Osteoblast (primary cell): Measurements from ENCODE around the gene PTPRK. TPM values are rescaled to one million over a fixed set of nuclear protein-coding genes. Genes with fewer than 3 reads are reported as not detected.

Experiments used
- DNase-seq: peaks from one replicate; pipeline ENCODE4 v3.0.0; 2011; ENCODE audit warnings: low spot score, mixed read lengths; ENCODE audit not compliant: insufficient read length; ENCODE audit errors: missing footprints
- H2AFZ ChIP-seq: 2 replicates; pipeline ENCODE4 v1.6.0; 2011; ENCODE audit warnings: mild to moderate bottlenecking, low read length
- H3K27ac ChIP-seq: 2 replicates; pipeline ENCODE4 v1.5.1; 2011; ENCODE audit warnings: mild to moderate bottlenecking, low read depth, low read length, moderate library complexity
- H3K27me3 ChIP-seq: 2 replicates; pipeline ENCODE4 v1.6.0; 2012; ENCODE audit warnings: mild to moderate bottlenecking, control low read depth, inconsistent platforms, low read length, moderate library complexity; ENCODE audit not compliant: insufficient read depth
- H3K36me3 ChIP-seq: 2 replicates; pipeline ENCODE4 v1.5.1; 2011; ENCODE audit warnings: mild to moderate bottlenecking, low read length, control low read depth, moderate library complexity; ENCODE audit not compliant: insufficient read depth
- H3K4me1 ChIP-seq: 2 replicates; pipeline ENCODE4 v1.5.1; 2011; ENCODE audit warnings: mild to moderate bottlenecking, low read length, control low read depth, moderate library complexity; ENCODE audit not compliant: insufficient read depth
- H3K4me2 ChIP-seq: 2 replicates; pipeline ENCODE4 v1.6.0; 2011; ENCODE audit warnings: mild to moderate bottlenecking, low read length; ENCODE audit not compliant: insufficient read depth
- H3K4me3 ChIP-seq: fragments of 200-600 bp; sonication (generic); 3 replicates; pipeline ENCODE4 v1.5.1; 2012; ENCODE audit warnings: mild to moderate bottlenecking, low read length, inconsistent platforms; ENCODE audit not compliant: insufficient read depth
- H3K79me2 ChIP-seq: 2 replicates; pipeline ENCODE4 v1.6.0; 2012; ENCODE audit warnings: mild to moderate bottlenecking, low read length, control low read depth, inconsistent platforms; ENCODE audit not compliant: insufficient read depth
- H3K9me3 ChIP-seq: 2 replicates; pipeline ENCODE4 v1.5.1; 2011; ENCODE audit warnings: low read depth, low read length, control low read depth
- H4K20me1 ChIP-seq: 2 replicates; pipeline ENCODE4 v1.6.0; 2012; ENCODE audit warnings: mild to moderate bottlenecking, low read length, control low read depth; ENCODE audit not compliant: insufficient read depth
- total RNA-seq: library from RNA; depleted of rRNA; stranded (reverse); fragments of >200 nt; gene quantifications from 2 replicates; pipeline ENCODE4 v1.2.3, GENCODE V29; 2012
- TF ChIP-seq, protein P1 (sequence below): IDR thresholded peaks from 2 replicates; pipeline ENCODE4 v1.5.1; 2011; ENCODE audit warnings: mild to moderate bottlenecking, low read depth, low read length, moderate library complexity; ENCODE audit errors: extremely low read depth

PTPRK gene
- total RNA-seq, 1 donor, result 165 TPM

DNA sequence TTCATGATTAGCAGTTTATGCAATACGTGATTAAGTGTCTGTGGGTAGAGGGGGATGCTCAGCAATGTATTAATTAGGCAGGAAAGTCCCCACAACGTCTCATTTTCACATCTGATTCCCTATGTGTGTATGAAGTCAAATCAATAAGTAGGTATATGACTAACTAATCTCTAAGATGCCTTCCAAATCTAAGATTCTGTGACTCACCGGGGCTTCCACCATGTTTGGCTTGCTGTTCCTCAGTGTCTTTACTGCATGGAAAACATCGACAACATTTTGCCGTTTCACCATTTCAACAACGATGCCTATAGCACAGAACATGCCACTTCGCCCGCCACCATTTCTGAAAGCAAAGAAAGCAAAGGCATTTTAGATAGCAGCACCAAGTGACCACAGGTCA is 547.6 kb downstream of the PTPRK start:
- H3K36me3 ChIP-seq, result peaks cover 20% of the 10 kb centered on the region
- DNase-seq, result no peak
- no peaks in the 10 kb centered on the region for H3K27me3 ChIP-seq
- no peak overlapping the region for H3K4me2 ChIP-seq
- H4K20me1 ChIP-seq, result no peaks in the 10 kb centered on the region
- TF ChIP-seq, protein P1, sequence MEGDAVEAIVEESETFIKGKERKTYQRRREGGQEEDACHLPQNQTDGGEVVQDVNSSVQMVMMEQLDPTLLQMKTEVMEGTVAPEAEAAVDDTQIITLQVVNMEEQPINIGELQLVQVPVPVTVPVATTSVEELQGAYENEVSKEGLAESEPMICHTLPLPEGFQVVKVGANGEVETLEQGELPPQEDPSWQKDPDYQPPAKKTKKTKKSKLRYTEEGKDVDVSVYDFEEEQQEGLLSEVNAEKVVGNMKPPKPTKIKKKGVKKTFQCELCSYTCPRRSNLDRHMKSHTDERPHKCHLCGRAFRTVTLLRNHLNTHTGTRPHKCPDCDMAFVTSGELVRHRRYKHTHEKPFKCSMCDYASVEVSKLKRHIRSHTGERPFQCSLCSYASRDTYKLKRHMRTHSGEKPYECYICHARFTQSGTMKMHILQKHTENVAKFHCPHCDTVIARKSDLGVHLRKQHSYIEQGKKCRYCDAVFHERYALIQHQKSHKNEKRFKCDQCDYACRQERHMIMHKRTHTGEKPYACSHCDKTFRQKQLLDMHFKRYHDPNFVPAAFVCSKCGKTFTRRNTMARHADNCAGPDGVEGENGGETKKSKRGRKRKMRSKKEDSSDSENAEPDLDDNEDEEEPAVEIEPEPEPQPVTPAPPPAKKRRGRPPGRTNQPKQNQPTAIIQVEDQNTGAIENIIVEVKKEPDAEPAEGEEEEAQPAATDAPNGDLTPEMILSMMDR, result no peak
- no peak overlapping the region for H3K4me3 ChIP-seq
- H3K27ac ChIP-seq, result peak overlapping the region; percentile 67
- H3K79me2 ChIP-seq, result no peaks in the 10 kb centered on the region
- H3K9me3 ChIP-seq, result no peaks in the 10 kb centered on the region
- peaks cover 16% of the 10 kb centered on the region for H3K4me1 ChIP-seq
- H2AFZ ChIP-seq, result no peak overlapping the region

DNA sequence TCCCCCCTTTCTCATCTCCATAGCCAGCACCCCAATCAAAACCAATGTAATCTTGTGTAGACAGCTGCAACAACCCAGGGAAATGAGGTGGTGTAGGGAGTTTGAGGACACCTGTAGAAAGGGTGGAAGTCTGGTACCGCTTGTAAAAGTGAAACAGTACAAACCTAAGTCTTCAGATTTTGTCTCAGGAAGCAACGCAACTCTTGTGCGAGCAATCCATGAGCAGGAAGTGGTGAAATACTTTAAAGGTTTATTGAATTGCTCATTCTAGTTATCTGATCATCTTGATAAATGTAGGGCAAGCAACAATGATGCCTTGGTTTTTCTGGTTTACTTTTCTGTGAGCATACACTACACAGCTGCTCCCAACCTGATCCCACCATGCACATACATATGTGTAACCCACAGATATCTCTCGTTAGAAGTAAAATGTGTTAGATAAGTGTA is 548.4 kb downstream of the PTPRK start:
- H3K9me3 ChIP-seq, result no peaks in the 10 kb centered on the region
- DNase-seq, result no peak
- H3K27me3 ChIP-seq, result no peaks in the 10 kb centered on the region
- H3K27ac ChIP-seq, result peak overlapping the region; percentile 67
- H3K4me2 ChIP-seq, result peak overlapping the region; percentile 60
- peaks cover 20% of the 10 kb centered on the region for H3K36me3 ChIP-seq
- no peaks in the 10 kb centered on the region for H4K20me1 ChIP-seq
- H3K4me1 ChIP-seq, result peaks cover 16% of the 10 kb centered on the region
- TF ChIP-seq, protein P1, result no peak
- peak overlapping the region; percentile 37 for H3K4me3 ChIP-seq
- H2AFZ ChIP-seq, result no peak overlapping the region
- H3K79me2 ChIP-seq, result no peaks in the 10 kb centered on the region

DNA sequence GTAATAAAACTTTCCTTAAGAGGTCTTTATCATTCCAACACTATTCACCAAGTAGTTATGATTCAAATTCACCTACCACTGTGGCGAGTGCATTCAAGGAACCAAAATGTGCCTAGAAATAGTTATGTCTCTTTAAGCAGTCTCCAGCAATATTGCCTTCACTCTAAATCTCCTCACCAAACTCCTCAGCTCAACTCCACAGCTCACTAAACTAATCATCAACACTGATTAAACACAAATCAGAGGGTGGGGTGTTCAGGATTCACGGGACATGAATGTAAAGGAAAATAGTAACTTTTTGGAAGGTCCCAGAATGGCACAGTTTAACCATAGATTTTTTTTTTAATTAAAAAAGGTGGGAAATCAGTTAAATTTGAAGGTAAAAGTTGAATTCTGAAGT is 549.0 kb downstream of the PTPRK start:
- Histone ChIP-seq H3K27ac (peak overlapping the region; percentile 67), H3K79me2 (no peaks in the 10 kb centered on the region), H3K36me3 (peaks cover 16% of the 10 kb centered on the region), H4K20me1 (no peaks in the 10 kb centered on the region), H3K9me3 (no peaks in the 10 kb centered on the region), H3K4me2 (peak overlapping the region; percentile 60), H3K27me3 (no peaks in the 10 kb centered on the region), H3K4me1 (peaks cover 16% of the 10 kb centered on the region), H2AFZ (no peak overlapping the region), H3K4me3 (no peak overlapping the region)
- TF ChIP-seq, protein P1, result no peak
- no peak for DNase-seq

DNA sequence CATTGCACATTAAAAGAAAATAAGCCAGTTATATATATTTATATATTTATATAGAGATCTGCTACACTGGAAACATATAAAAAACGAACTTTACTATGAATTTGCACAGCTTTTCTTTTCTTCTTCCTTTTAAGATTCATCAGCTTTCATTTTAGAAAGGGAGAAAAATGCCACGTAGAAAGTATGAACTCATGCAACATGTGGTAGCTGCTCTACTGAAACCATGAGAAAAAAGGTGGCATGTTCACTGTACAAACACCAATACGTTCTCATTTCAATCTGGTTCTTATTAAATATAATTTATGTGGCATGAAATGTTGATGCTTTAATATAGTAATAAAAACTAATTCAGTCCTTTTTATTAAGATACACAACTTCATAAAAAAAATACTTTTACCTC is 550.7 kb downstream of the PTPRK start:
- H3K4me3 ChIP-seq, result no peak overlapping the region
- H3K4me1 ChIP-seq, result peaks cover 15% of the 10 kb centered on the region
- peaks cover 10% of the 10 kb centered on the region for H3K36me3 ChIP-seq
- H4K20me1 ChIP-seq, result no peaks in the 10 kb centered on the region
- TF ChIP-seq, protein P1, result no peak
- no peak for DNase-seq
- H2AFZ ChIP-seq, result no peak overlapping the region
- H3K79me2 ChIP-seq, result no peaks in the 10 kb centered on the region
- no peaks in the 10 kb centered on the region for H3K27me3 ChIP-seq
- no peaks in the 10 kb centered on the region for H3K9me3 ChIP-seq
- H3K4me2 ChIP-seq, result no peak overlapping the region
- no peak overlapping the region for H3K27ac ChIP-seq
